Endothelial cell of umbilical vein (primary cell): ENCODE results near the gene NELL2. TPM values are rescaled to one million over a fixed set of nuclear protein-coding genes. Genes with fewer than 3 reads are reported as not detected.

ENCODE experiments used
- BruUV-seq: library from RNA; stranded (reverse); fragments of 400-500 nt; replicated peaks from 2 replicates; lab custom pipeline; 2021; lab: Mats Ljungman, UMichigan
- CTCF ChIA-PET: fragments of 300-600, 350-600 bp; sonication (Branson Sonifier 250); formaldehyde crosslinking; loops from one replicate; lab custom pipeline; 2021; ENCODE audit warnings: antibody characterized with exemption, inconsistent platforms; lab: Charles Lee
- POLR2A ChIA-PET: fragments of 300-600, 350-600 bp; sonication (Branson Sonifier 250); formaldehyde crosslinking; loops from one replicate; lab custom pipeline; 2021; ENCODE audit warnings: antibody characterized with exemption, inconsistent platforms; lab: Charles Lee
- DNase-seq: peaks from one replicate; pipeline ENCODE4 v3.0.0-alpha.2; 2011; ENCODE audit warnings: low read depth, low spot score
- FAIRE-seq: peaks from 2 replicates; lab custom pipeline; 2011; peaks lifted over from hg19 to GRCh38; lab: Jason Lieb, UNC
- H2AFZ ChIP-seq: 2 replicates; pipeline ENCODE4 v1.6.0; 2012; ENCODE audit warnings: low read depth, low read length, control low read depth, inconsistent platforms
- H3K27ac ChIP-seq: 2 replicates; pipeline ENCODE4 v1.5.1; 2011; ENCODE audit warnings: low read depth, mild to moderate bottlenecking, control low read depth, low read length, moderate library complexity; ENCODE audit not compliant: insufficient read depth
- H3K27me3 ChIP-seq, 2 experiments: 2 replicates each; pipeline versions ENCODE4 v1.6.0 to v1.6.1; 2011; ENCODE audit warnings: low read length in 2 of 2, mixed read lengths in 1 of 2; ENCODE audit not compliant: control insufficient read depth in 2 of 2, insufficient read depth in 2 of 2
- H3K36me3 ChIP-seq, 2 experiments: 2 replicates in 1 of 2; 3 replicates in 1 of 2; pipeline ENCODE4 v1.5.1; 2011; ENCODE audit warnings: low read length in 2 of 2, mild to moderate bottlenecking in 1 of 2, moderate library complexity in 1 of 2; ENCODE audit not compliant: control insufficient read depth in 2 of 2, insufficient read depth in 2 of 2; ENCODE audit errors: extremely low read depth in 1 of 2
- H3K4me1 ChIP-seq: 3 replicates; pipeline ENCODE4 v1.5.1; 2011; ENCODE audit warnings: mild to moderate bottlenecking, low read length; ENCODE audit not compliant: control insufficient read depth, insufficient read depth; ENCODE audit errors: extremely low read depth
- H3K4me2 ChIP-seq: 2 replicates; pipeline ENCODE4 v1.6.1; 2011; ENCODE audit warnings: low read length, control low read depth, mixed read lengths; ENCODE audit not compliant: insufficient read depth
- H3K4me3 ChIP-seq, 3 experiments: fragments of 200-600 bp in 1 of 3; sonication (generic), shearing (Covaris generic) in 1 of 3; replicated peaks in 1 of 3; 2 replicates each; pipeline ENCODE4 v1.5.1; 2011 to 2016; ENCODE audit warnings: control low read depth in 3 of 3, low read length in 3 of 3, mild to moderate bottlenecking in 2 of 3, inconsistent platforms in 1 of 3, low read depth in 1 of 3, moderate library complexity in 1 of 3; ENCODE audit not compliant: insufficient read depth in 1 of 3
- H3K79me2 ChIP-seq: 2 replicates; pipeline ENCODE4 v1.6.0; 2012; ENCODE audit warnings: low read length, inconsistent platforms; ENCODE audit not compliant: control insufficient read depth, insufficient read depth
- H3K9ac ChIP-seq: replicated peaks from 2 replicates; pipeline ENCODE3; 2011; ENCODE audit warnings: low read length, control low read depth; ENCODE audit not compliant: insufficient read depth; ENCODE audit errors: extremely low read depth
- H3K9me1 ChIP-seq: replicated peaks from 3 replicates; pipeline ENCODE4 v1.6.0; 2011; ENCODE audit warnings: mild to moderate bottlenecking, low read length; ENCODE audit not compliant: control insufficient read depth, insufficient read depth; ENCODE audit errors: extremely low read depth
- H3K9me3 ChIP-seq: replicated peaks from 2 replicates; pipeline ENCODE4 v1.5.1; 2012; ENCODE audit warnings: low read length, inconsistent platforms; ENCODE audit not compliant: control insufficient read depth, insufficient read depth
- H4K20me1 ChIP-seq: replicated peaks from 2 replicates; pipeline ENCODE3; 2011; ENCODE audit warnings: mild to moderate bottlenecking, low read length; ENCODE audit not compliant: control insufficient read depth, insufficient read depth; ENCODE audit errors: extremely low read depth
- CTCF ChIP-seq, 2 donors: IDR thresholded peaks; 1 replicate in 1 of 2; 2 replicates in 1 of 2; pipeline ENCODE4 v1.5.1; 2011; ENCODE audit warnings: low read length in 2 of 2, mild to moderate bottlenecking in 2 of 2, moderate library complexity in 2 of 2, control low read depth in 1 of 2, inconsistent platforms in 1 of 2, low read depth in 1 of 2; ENCODE audit not compliant: insufficient read depth in 1 of 2; ENCODE audit errors: extremely low read depth in 1 of 2
- EZH2 ChIP-seq: IDR thresholded peaks from 2 replicates; pipeline ENCODE4 v1.6.1; 2012; ENCODE audit warnings: borderline replicate concordance, low read depth, mild to moderate bottlenecking, moderate library complexity, low read length, inconsistent platforms; ENCODE audit not compliant: severe bottlenecking
- FOS ChIP-seq: IDR thresholded peaks from 2 replicates; pipeline ENCODE4 v1.6.1; 2011; ENCODE audit warnings: mild to moderate bottlenecking, low read length, moderate library complexity, borderline replicate concordance; ENCODE audit not compliant: insufficient read depth
- GATA2 ChIP-seq: IDR thresholded peaks from 2 replicates; pipeline ENCODE4 v1.7.0; 2011; ENCODE audit warnings: low read depth, mild to moderate bottlenecking, moderate library complexity, mixed read lengths, low read length; ENCODE audit not compliant: insufficient read length, insufficient read depth
- JUN ChIP-seq: IDR thresholded peaks from 2 replicates; pipeline ENCODE4 v1.6.1; 2011; ENCODE audit warnings: borderline replicate concordance, low read depth; ENCODE audit not compliant: insufficient read length, insufficient read depth
- MYC ChIP-seq: IDR thresholded peaks from one replicate; pipeline ENCODE4 v1.6.1; 2011; ENCODE audit warnings: mild to moderate bottlenecking, low read depth, low read length
- POLR2A ChIP-seq: IDR thresholded peaks from 2 replicates; pipeline ENCODE4 v1.6.1; 2012; ENCODE audit warnings: low read depth, mild to moderate bottlenecking, control low read depth, low read length
- POLR2AphosphoS5 ChIP-seq: IDR thresholded peaks from 2 replicates; pipeline ENCODE4 v1.6.1; 2012; ENCODE audit warnings: low read depth, mild to moderate bottlenecking, control low read depth, low read length, moderate library complexity; ENCODE audit not compliant: insufficient read depth
- dilution Hi-C: fragments of 300-500 bp; cut with MboI; formaldehyde crosslinking; loops from one replicate; pipeline ENCODE4 v1.15.0; 2019; ENCODE audit warnings: low sequenced_read_pairs; ENCODE audit not compliant: extremely low pct_ligation_motif_present
- intact Hi-C: fragments of 100-400 bp; cut with micrococcal nuclease; formaldehyde crosslinking; loops from one replicate; pipeline ENCODE4 v1.10.0; 2022
- polyA plus RNA-seq, 4 experiments: library from polyadenylated mRNA; depleted of rRNA in 3 of 4; stranded (reverse) in 3 of 4; unstranded in 1 of 4; fragments of >200 nt; gene quantifications; 2 replicates each; pipeline versions ENCODE4 v1.2.1 to v1.2.3, GENCODE V29; 2011 to 2012; ENCODE audit warnings: missing spikeins in 1 of 4
- total RNA-seq: library from RNA; stranded (reverse); gene quantifications from 2 replicates; pipeline ENCODE4 v1.2.3, GENCODE V29; 2021
- TF ChIP-seq, protein P1 (sequence below): IDR thresholded peaks from 2 replicates; pipeline ENCODE4 v1.6.1; 2011; ENCODE audit not compliant: insufficient read depth, insufficient read length

NELL2 gene
- total and polyA plus RNA-seq, 2 donors (not counting 3 experiments of a cell fraction or from before 2014, with no cell fraction given) = 0.11 to 0.49 TPM

- CTCF ChIA-PET = no interaction called here
- TF ChIP-seq GATA2 = no peak
- TF ChIP-seq MYC = no peak
- TF ChIP-seq, protein P1, sequence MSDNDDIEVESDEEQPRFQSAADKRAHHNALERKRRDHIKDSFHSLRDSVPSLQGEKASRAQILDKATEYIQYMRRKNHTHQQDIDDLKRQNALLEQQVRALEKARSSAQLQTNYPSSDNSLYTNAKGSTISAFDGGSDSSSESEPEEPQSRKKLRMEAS = no peak
- no peak for TF ChIP-seq EZH2
- TF ChIP-seq FOS = no peak
- Histone ChIP-seq H3K9me1 (no peaks in the 10 kb centered on the region), H3K9ac (no peak overlapping the region), H2AFZ (no peak overlapping the region), H3K4me2 (no peak overlapping the region), H3K4me3 (no peak overlapping the region), H4K20me1 (no peaks in the 10 kb centered on the region), H3K27ac (no peak overlapping the region), H3K9me3 (no peaks in the 10 kb centered on the region), H3K27me3 (no peaks in the 10 kb centered on the region), H3K79me2 (no peaks in the 10 kb centered on the region), H3K36me3 (no peaks in the 10 kb centered on the region), H3K4me1 (no peaks in the 10 kb centered on the region)
- FAIRE-seq (no peak), DNase-seq (no peak)
- dilution Hi-C loops = no loop called here
- intact Hi-C loops = no loop called here
- no TSS peak for BruUV-seq
- POLR2A ChIA-PET = no interaction called here
These were observed 379.1 kb downstream of the NELL2 start for GRCh38 chr12:44497044-44497443.

DNA sequence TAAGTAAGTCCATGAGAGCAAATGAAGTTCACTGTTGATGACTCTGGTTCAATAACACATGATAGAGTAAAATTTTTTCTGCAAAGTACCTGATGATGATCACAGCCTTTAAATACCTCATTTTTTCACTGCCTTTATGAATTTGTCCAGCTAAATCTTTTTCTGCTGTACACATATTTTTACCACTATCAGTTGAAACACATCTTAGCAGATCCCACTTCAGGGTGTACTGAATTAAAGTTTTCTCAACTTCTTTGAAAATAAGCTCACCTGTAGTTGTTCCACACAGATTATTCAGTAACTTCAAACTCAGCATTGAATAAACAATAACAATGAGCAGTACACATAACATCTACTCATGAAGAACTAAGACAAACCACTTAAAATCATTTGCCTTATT lies 385.9 kb downstream of the NELL2 start:
- FAIRE-seq = no peak
- CTCF ChIA-PET = no interaction called here
- Histone ChIP-seq H3K4me3 (no peak overlapping the region), H3K27ac (no peak overlapping the region), H2AFZ (no peak overlapping the region), H3K9me1 (no peaks in the 10 kb centered on the region), H3K4me2 (no peak overlapping the region), H3K9ac (no peak overlapping the region), H3K27me3 (no peaks in the 10 kb centered on the region), H3K4me1 (no peaks in the 10 kb centered on the region), H4K20me1 (no peaks in the 10 kb centered on the region), H3K79me2 (no peaks in the 10 kb centered on the region), H3K36me3 (no peaks in the 10 kb centered on the region), H3K9me3 (no peaks in the 10 kb centered on the region)
- no TSS peak for BruUV-seq
- TF ChIP-seq POLR2A (no peak), POLR2AphosphoS5 (no peak), MYC (no peak), JUN (no peak), FOS (no peak), GATA2 (no peak), CTCF (IDR thresholded peaks at IDR 0.05; ENCODE audit: extremely low read depth in 1 of 2, insufficient read depth in 1 of 2, low read depth in 1 of 2, low read length in 2 of 2) (no peak), EZH2 (no peak)
- TF ChIP-seq, protein P1 = no peak
- dilution Hi-C loops (no loop called here), intact Hi-C loops (no loop called here)
- POLR2A ChIA-PET = no interaction called here
- no peak for DNase-seq
